ENCODE results near the gene TRMO. TPM values are rescaled to one million over a fixed set of nuclear protein-coding genes. Genes with fewer than 3 reads are reported as not detected.

TRMO gene
- total and polyA plus RNA-seq, 2 of the 13 experiments (the other 11 are each of a cell fraction or from before 2014, with no cell fraction given), result 8.7 to 18.6 TPM

DNA sequence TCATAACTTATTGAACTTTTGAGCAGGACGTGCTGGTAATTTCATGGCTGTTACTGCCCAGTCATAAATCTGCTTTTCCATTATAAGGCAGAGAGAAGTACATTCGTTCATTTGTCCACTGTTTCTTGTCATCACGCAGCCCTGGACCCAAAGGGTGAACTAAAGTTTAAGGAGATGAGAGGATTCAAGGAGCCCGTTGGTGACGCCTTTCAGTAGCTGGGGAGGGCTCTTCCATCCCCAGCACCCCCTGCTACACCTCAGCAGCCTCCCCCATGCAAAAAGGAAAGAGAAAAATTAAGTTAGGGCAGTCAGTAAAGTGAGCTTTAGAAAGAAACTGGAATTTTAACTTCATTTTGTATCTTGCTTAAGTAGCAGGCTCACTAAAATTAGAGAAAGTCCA, 66.4 kb downstream of the TRMO start:
- no peak overlapping the region for H3K4me2 ChIP-seq (ENCODE audit: low read depth, low read length)
- no peaks in the 10 kb centered on the region; the same call in 1 of the 2 replicates for H3K4me1 ChIP-seq (ENCODE audit: insufficient read depth, low read length)
- H3K27ac ChIP-seq (ENCODE audit: extremely low read length, insufficient read depth, low read length), result no peak overlapping the region
- WGBS (ENCODE audit: low lambda C conversion rate), result 20% methylated on average over 5 of the region's 5 CpGs
- in situ Hi-C loops (cut with HindIII; ENCODE audit: extremely low pct_ligation_motif_present, low pct_unique_long_range_greater_than_20kb), result no loop called here
- ChIA-PET CTCF (ENCODE audit: low intra/inter-chr PET ratio, low total read pairs) (no interaction called here), POLR2A (no interaction called here)
- no peak overlapping the region for H3K4me3 ChIP-seq (replicated peaks in 1 of 3; ENCODE audit: insufficient read depth in 1 of 3, low read depth in 2 of 3, low read length in 3 of 3)
- no peaks in the 10 kb centered on the region for H3K9me3 ChIP-seq (ENCODE audit: low read length)
- ATAC-seq (no peak), FAIRE-seq (no peak), DNase-seq (ENCODE audit: low spot score) (no peak)
- BruUV-seq (replicated peaks), result no TSS peak
- no peaks in the 10 kb centered on the region for H3K79me2 ChIP-seq (ENCODE audit: insufficient read depth, low read length)
- no peak overlapping the region for H3K9ac ChIP-seq (ENCODE audit: insufficient read depth, low read depth, low read length)
- intact Hi-C loops (cut with micrococcal nuclease; ENCODE audit: unreplicated experiment), result no loop called here
- peaks cover 8 to 58% of the 10 kb centered on the region in 2 experiments; a peak in 4 of 5 replicates for H3K27me3 ChIP-seq (ENCODE audit: control insufficient read depth in 1 of 2, insufficient read depth in 2 of 2, low read length in 2 of 2)
- no peak overlapping the region for H2AFZ ChIP-seq (ENCODE audit: low read length)
- no peaks in the 10 kb centered on the region for H4K20me1 ChIP-seq (ENCODE audit: insufficient read depth, low read length)
- H3K36me3 ChIP-seq (replicated peaks in 1 of 2; ENCODE audit: control insufficient read depth in 1 of 2, insufficient read depth in 2 of 2, low read length in 2 of 2), result no peaks in the 10 kb centered on the region
- TF ChIP-seq ZBTB42 (CRISPR knock-in tag; IDR thresholded peaks at IDR 0.05), result no peak
- TF ChIP-seq KLF6 (CRISPR knock-in tag; IDR thresholded peaks at IDR 0.05), result no peak
- no peak for TF ChIP-seq AGO1 (IDR thresholded peaks at IDR 0.05; ENCODE audit: low read depth, low read length, poor library complexity, severe bottlenecking)
- TF ChIP-seq PRDM10 (CRISPR knock-in tag; IDR thresholded peaks at IDR 0.05; ENCODE audit: low read depth), result no peak
- TF ChIP-seq NFYC (CRISPR knock-in tag; IDR thresholded peaks at IDR 0.05), result no peak
- TF ChIP-seq ZNF772 (CRISPR knock-in tag; IDR thresholded peaks at IDR 0.05), result no peak
- TF ChIP-seq BHLHE40 (IDR thresholded peaks at IDR 0.05; ENCODE audit: low read length), result no peak
- TF ChIP-seq, protein P1, sequence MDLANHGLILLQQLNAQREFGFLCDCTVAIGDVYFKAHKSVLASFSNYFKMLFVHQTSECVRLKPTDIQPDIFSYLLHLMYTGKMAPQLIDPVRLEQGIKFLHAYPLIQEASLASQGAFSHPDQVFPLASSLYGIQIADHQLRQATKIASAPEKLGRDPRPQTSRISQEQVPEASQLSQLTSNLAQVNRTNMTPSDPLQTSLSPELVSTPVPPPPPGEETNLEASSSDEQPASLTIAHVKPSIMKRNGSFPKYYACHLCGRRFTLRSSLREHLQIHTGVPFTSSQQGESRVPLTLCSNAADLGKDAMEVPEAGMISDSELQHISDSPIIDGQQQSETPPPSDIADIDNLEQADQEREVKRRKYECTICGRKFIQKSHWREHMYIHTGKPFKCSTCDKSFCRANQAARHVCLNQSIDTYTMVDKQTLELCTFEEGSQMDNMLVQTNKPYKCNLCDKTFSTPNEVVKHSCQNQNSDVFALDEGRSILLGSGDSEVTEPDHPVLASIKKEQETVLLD (CRISPR knock-in tag; IDR thresholded peaks at IDR 0.05; ENCODE audit: low read depth), result no peak
- no peak for TF ChIP-seq SNAI1 (CRISPR knock-in tag; IDR thresholded peaks at IDR 0.05; ENCODE audit: borderline replicate concordance)
- TF ChIP-seq ZBTB20 (CRISPR knock-in tag; IDR thresholded peaks at IDR 0.05; ENCODE audit: borderline replicate concordance, low read depth), result no peak
- no peak for TF ChIP-seq ISL2 (CRISPR knock-in tag; IDR thresholded peaks at IDR 0.05)
- no peak for TF ChIP-seq SP4 (CRISPR knock-in tag; IDR thresholded peaks at IDR 0.05)
- no peak for TF ChIP-seq ZNF879 (CRISPR knock-in tag; IDR thresholded peaks at IDR 0.05)
- TF ChIP-seq ZNF687 (CRISPR knock-in tag; IDR thresholded peaks at IDR 0.05), result no peak
- TF ChIP-seq, protein P2, sequence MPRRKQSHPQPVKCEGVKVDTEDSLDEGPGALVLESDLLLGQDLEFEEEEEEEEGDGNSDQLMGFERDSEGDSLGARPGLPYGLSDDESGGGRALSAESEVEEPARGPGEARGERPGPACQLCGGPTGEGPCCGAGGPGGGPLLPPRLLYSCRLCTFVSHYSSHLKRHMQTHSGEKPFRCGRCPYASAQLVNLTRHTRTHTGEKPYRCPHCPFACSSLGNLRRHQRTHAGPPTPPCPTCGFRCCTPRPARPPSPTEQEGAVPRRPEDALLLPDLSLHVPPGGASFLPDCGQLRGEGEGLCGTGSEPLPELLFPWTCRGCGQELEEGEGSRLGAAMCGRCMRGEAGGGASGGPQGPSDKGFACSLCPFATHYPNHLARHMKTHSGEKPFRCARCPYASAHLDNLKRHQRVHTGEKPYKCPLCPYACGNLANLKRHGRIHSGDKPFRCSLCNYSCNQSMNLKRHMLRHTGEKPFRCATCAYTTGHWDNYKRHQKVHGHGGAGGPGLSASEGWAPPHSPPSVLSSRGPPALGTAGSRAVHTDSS (CRISPR knock-in tag; conservative IDR thresholded peaks at IDR 0.05), result no peak
